AG04450 (cell line): ENCODE data around the gene DIPK1C. TPM values are rescaled to one million over a fixed set of nuclear protein-coding genes. Genes with fewer than 3 reads are reported as not detected.

ENCODE experiments used
- CTCF ChIA-PET: fragments of 300-600, 350-600 bp; formaldehyde crosslinking; extraction: SDS; loops from one replicate; lab custom pipeline; 2022; ENCODE audit warnings: antibody characterized with exemption, inconsistent platforms; lab: Charles Lee
- POLR2A ChIA-PET: fragments of 350-600 bp; formaldehyde crosslinking; extraction: SDS; loops from one replicate; lab custom pipeline; 2021; ENCODE audit warnings: antibody characterized with exemption, inconsistent platforms; lab: Yijun Ruan, JAX
- DNase-seq: peaks from one replicate; pipeline ENCODE4 v3.0.0-alpha.2; 2011; ENCODE audit warnings: low read depth, low spot score
- H3K27ac ChIP-seq: one replicate; pipeline ENCODE4 v1.5.1; 2012; ENCODE audit warnings: low read depth, low read length, control low read depth
- H3K27me3 ChIP-seq: one replicate; pipeline ENCODE4 v1.6.0; 2012; ENCODE audit warnings: low read length; ENCODE audit not compliant: control insufficient read depth, insufficient read depth
- H3K4me3 ChIP-seq: 2 replicates; pipeline ENCODE4 v1.5.1; 2011; ENCODE audit warnings: mild to moderate bottlenecking, low read depth, low read length, control low read depth
- H3K9me3 ChIP-seq: 2 replicates; pipeline ENCODE4 v1.5.1; 2012; ENCODE audit warnings: low read length; ENCODE audit not compliant: control insufficient read depth, insufficient read depth
- CTCF ChIP-seq: IDR thresholded peaks from 2 replicates; pipeline ENCODE4 v1.5.1; 2011; ENCODE audit warnings: low read depth, low read length, control low read depth, inconsistent platforms
- polyA plus RNA-seq: library from polyadenylated mRNA; depleted of rRNA; stranded (reverse); fragments of >200 nt; gene quantifications from 2 replicates; pipeline ENCODE4 v1.2.3, GENCODE V29; 2011

DIPK1C gene
- polyA plus RNA-seq, 1 experiment: not detected

DNA sequence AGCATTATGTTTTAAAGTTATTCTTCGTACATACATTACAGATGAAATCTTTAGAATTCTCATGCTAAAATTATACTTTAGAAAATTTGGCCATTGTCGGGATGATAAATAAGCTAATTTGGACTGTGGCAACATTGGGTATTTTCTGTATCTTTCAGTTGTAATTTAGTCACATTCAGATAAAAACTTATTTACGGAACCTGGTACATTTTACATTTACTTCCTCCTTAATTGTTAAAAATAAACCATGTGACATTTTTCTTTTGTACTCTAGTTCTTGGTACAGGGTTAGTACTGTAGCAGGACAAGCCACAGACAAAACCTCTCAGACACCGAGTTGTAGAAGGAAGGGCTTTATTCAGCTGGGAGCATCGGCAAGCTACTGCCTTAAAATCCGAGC lies 43.3 kb upstream of the DIPK1C start:
- TF ChIP-seq CTCF: no peak
- no peaks in the 10 kb centered on the region; the same call in 1 of the 2 replicates for H3K9me3 ChIP-seq
- no peak overlapping the region for H3K27ac ChIP-seq
- DNase-seq: no peak
- ChIA-PET CTCF (no interaction called here), POLR2A (no interaction called here)
- no peaks in the 10 kb centered on the region for H3K27me3 ChIP-seq
- no peak overlapping the region for H3K4me3 ChIP-seq

DNA sequence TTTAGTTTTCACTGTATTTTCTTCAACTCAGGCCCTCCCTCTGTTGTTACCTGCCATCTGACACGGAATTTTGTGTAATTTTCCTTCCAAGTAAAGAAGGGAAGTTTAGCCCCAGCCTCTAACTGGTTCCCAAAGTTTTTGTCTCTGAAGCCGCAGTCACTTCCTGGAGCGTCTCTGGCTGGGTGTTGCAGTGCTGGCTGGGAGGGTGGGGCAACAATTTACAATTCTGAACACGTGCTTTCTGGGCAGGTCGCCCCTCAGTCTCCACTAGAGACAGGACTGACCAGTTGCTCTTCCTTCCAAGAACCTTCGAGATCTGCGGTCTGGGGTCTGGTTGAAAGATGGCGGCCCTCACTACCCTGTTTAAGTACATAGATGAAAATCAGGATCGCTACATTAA lies 42.5 kb upstream of the DIPK1C start:
- Histone ChIP-seq H3K4me3 (no peak overlapping the region), H3K27me3 (no peaks in the 10 kb centered on the region), H3K9me3 (no peaks in the 10 kb centered on the region; the same call in 1 of the 2 replicates), H3K27ac (no peak overlapping the region)
- ChIA-PET POLR2A (no interaction called here), CTCF (no interaction called here)
- DNase-seq: no peak
- no peak for TF ChIP-seq CTCF

- H3K4me3 ChIP-seq: no peak overlapping the region
- no peak for TF ChIP-seq CTCF
- no peaks in the 10 kb centered on the region for H3K27me3 ChIP-seq
- ChIA-PET CTCF (interaction anchor here (3.6 kb wide), 1 partner anchor 53 kb away, joined by 13 read pairs; no protein-coding TSS in a partner anchor), POLR2A (no interaction called here)
- no peak for DNase-seq
- no peak overlapping the region for H3K27ac ChIP-seq
- no peaks in the 10 kb centered on the region; the same call in 1 of the 2 replicates for H3K9me3 ChIP-seq
These were observed 41.9 kb upstream of the DIPK1C start for GRCh38 chr18:74498712-74499627.

GRCh38 chr18:74497778-74498177 lies 40.7 kb upstream of the DIPK1C start:
- H3K27me3 ChIP-seq: no peaks in the 10 kb centered on the region
- TF ChIP-seq CTCF: no peak
- CTCF ChIA-PET: interaction anchor here (3.6 kb wide), 1 partner anchor 54 kb away, joined by 13 read pairs; no protein-coding TSS in a partner anchor
- no peaks in the 10 kb centered on the region; the same call in 1 of the 2 replicates for H3K9me3 ChIP-seq
- H3K4me3 ChIP-seq: no peak overlapping the region
- POLR2A ChIA-PET: no interaction called here
- DNase-seq: no peak
- H3K27ac ChIP-seq: no peak overlapping the region

DNA sequence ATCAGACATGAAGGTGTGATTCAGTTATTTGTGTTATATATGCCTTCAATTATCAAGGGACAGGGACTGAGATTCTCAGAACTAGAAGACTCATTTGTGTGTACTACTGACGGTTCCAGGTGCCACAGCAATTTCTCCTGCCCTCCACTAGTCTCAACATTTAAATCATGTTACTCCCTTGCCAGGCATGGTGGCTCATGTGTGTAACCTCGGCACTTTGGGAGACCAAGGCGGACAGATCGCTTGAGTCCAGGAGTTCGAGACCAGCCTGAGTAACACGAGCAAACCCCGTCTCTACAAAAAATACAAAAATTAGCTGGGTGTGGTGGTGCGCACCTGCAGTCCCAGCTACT lies 40.2 kb upstream of the DIPK1C start:
- Histone ChIP-seq H3K4me3 (peak overlapping the region; percentile 93), H3K27me3 (peaks cover 4% of the 10 kb centered on the region), H3K9me3 (peaks cover 1% of the 10 kb centered on the region; the same call in 1 of the 2 replicates), H3K27ac (no peak overlapping the region)
- ChIA-PET POLR2A (no interaction called here), CTCF (interaction anchor here (3.6 kb wide), 1 partner anchor 55 kb away, joined by 13 read pairs; no protein-coding TSS in a partner anchor)
- no peak for DNase-seq
- TF ChIP-seq CTCF: no peak
